Hepatic stellate cell (primary cell): ENCODE data around the gene OR52E4.

Experiments
- DNase-seq: peaks from one replicate; pipeline ENCODE4 v3.0.0; 2011; ENCODE audit warnings: low spot score

OR52E4 gene

GRCh38 chr11:5880329-5880728 is at the start of gene OR52E4:
Gene OR52E4, plus strand, starts transcription at chr11:5880629. Its CDS starts 3,664 bp downstream, at chr11:5884293.
- DNase-seq, result no peak

GRCh38 chr11:5831196-5831829 is 49.1 kb upstream of the OR52E4 start:
- DNase-seq, result no peak

- DNase-seq, result no peak
Observed at GRCh38 chr11:5833446-5833845, 47.0 kb upstream of the OR52E4 start.

- no peak for DNase-seq
Observed at GRCh38 chr11:5837695-5838094, 42.7 kb upstream of the OR52E4 start.

GRCh38 chr11:5841797-5842196 is 38.6 kb upstream of the OR52E4 start, which contains the start of gene OR52E6:
Gene OR52E6, minus strand, starts transcription at chr11:5841897. Its CDS starts 0 bp downstream, at chr11:5841897.
- no peak for DNase-seq

- no peak for DNase-seq
Observed at GRCh38 chr11:5846701-5847100, 33.7 kb upstream of the OR52E4 start.

- no peak for DNase-seq
Observed at GRCh38 chr11:5847711-5848110, 32.7 kb upstream of the OR52E4 start.

GRCh38 chr11:5851002-5851401 is 29.4 kb upstream of the OR52E4 start:
- no peak for DNase-seq

GRCh38 chr11:5857590-5857989 is 22.8 kb upstream of the OR52E4 start, which contains the start of gene OR52E8:
Gene OR52E8, minus strand, starts transcription at chr11:5857690. Its CDS starts 0 bp downstream, at chr11:5857690.
- DNase-seq, result no peak

- no peak for DNase-seq
Observed at GRCh38 chr11:5865826-5866225, 14.6 kb upstream of the OR52E4 start.

- DNase-seq, result no peak
Observed at GRCh38 chr11:5878564-5878963, 1.9 kb upstream of the OR52E4 start.

GRCh38 chr11:5881756-5882155 is 1.3 kb downstream of the OR52E4 start:
- no peak for DNase-seq

GRCh38 chr11:5887172-5887571 is 6.7 kb downstream of the OR52E4 start:
- DNase-seq, result no peak

- no peak for DNase-seq
Observed at GRCh38 chr11:5887661-5888060, 7.2 kb downstream of the OR52E4 start.

- DNase-seq, result no peak
Observed at GRCh38 chr11:5891216-5891800, 10.9 kb downstream of the OR52E4 start.

- no peak for DNase-seq
Observed at GRCh38 chr11:5892908-5893307, 12.5 kb downstream of the OR52E4 start, which contains the start of gene OR52E5. Gene OR52E5, plus strand, starts transcription at chr11:5893208. Its CDS starts 7,569 bp downstream, at chr11:5900777.

- DNase-seq, result no peak
Observed at GRCh38 chr11:5899534-5899933, 19.1 kb downstream of the OR52E4 start.

- no peak for DNase-seq
Observed at GRCh38 chr11:5910540-5910939, 30.1 kb downstream of the OR52E4 start.

GRCh38 chr11:5922749-5923426 is 42.5 kb downstream of the OR52E4 start:
- DNase-seq, result no peak

GRCh38 chr11:5923427-5923776 is 43.0 kb downstream of the OR52E4 start:
- no peak for DNase-seq

- DNase-seq, result no peak
Observed at GRCh38 chr11:5923794-5924193, 43.4 kb downstream of the OR52E4 start.

- no peak for DNase-seq
Observed at GRCh38 chr11:5928271-5928670, 47.8 kb downstream of the OR52E4 start.

GRCh38 chr11:5928811-5929210 is 48.4 kb downstream of the OR52E4 start:
- no peak for DNase-seq
